OCI-M1 (cell line): ENCODE results near the gene PDE10A.
A peak's percentile ranks its signal among the peaks of the same experiment; 100 is the strongest.

Source experiments
- DNase-seq: peaks from one replicate; lab custom pipeline; 2025; lab: John Stamatoyannopoulos, UW

The PDE10A gene

GRCh38 chr6:165548450-165548849 is 114.6 kb downstream of the PDE10A start:
- DNase-seq, result no peak

GRCh38 chr6:165545806-165546205 is 117.2 kb downstream of the PDE10A start:
- no peak for DNase-seq

- DNase-seq, result no peak
These were observed 119.3 kb downstream of the PDE10A start for GRCh38 chr6:165543781-165544180.

GRCh38 chr6:165536911-165537310 is 126.1 kb downstream of the PDE10A start:
- DNase-seq, result no peak

GRCh38 chr6:165519316-165519715 is 143.7 kb downstream of the PDE10A start:
- DNase-seq, result no peak

- DNase-seq, result no peak
These were observed 146.9 kb downstream of the PDE10A start for GRCh38 chr6:165515963-165516624.

- DNase-seq, result no peak
These were observed 148.4 kb downstream of the PDE10A start for GRCh38 chr6:165514621-165515020.

- DNase-seq, result peak; percentile 36
These were observed 151.2 kb downstream of the PDE10A start for GRCh38 chr6:165511807-165512206.

GRCh38 chr6:165508321-165508869 is 154.6 kb downstream of the PDE10A start:
- no peak for DNase-seq

GRCh38 chr6:165506657-165507056 is 156.4 kb downstream of the PDE10A start:
- DNase-seq, result no peak

GRCh38 chr6:165500214-165500907 is 162.7 kb downstream of the PDE10A start:
- peak; percentile 32 for DNase-seq

GRCh38 chr6:165497472-165497871 is 165.6 kb downstream of the PDE10A start:
- DNase-seq, result no peak

GRCh38 chr6:165488624-165489295 is 174.3 kb downstream of the PDE10A start:
- DNase-seq, result no peak

- no peak for DNase-seq
These were observed 175.1 kb downstream of the PDE10A start for GRCh38 chr6:165487950-165488349.

- DNase-seq, result no peak
These were observed 175.7 kb downstream of the PDE10A start for GRCh38 chr6:165487347-165487746.

GRCh38 chr6:165486183-165487137 is 176.6 kb downstream of the PDE10A start:
- DNase-seq, result no peak

- no peak for DNase-seq
These were observed 178.7 kb downstream of the PDE10A start for GRCh38 chr6:165484178-165484889.

GRCh38 chr6:165481921-165482320 is 181.1 kb downstream of the PDE10A start:
- no peak for DNase-seq

- no peak for DNase-seq
These were observed 182.1 kb downstream of the PDE10A start for GRCh38 chr6:165480916-165481315.

GRCh38 chr6:165478581-165478980 is 184.5 kb downstream of the PDE10A start:
- no peak for DNase-seq

GRCh38 chr6:165469483-165469882 is 193.6 kb downstream of the PDE10A start:
- no peak for DNase-seq
